Measurements from ENCODE around the gene SLC38A1.

The SLC38A1 gene

GRCh38 chr12:46227616-46228015 lies 41.2 kb downstream of the SLC38A1 start:
- no peak for ATAC-seq

DNA sequence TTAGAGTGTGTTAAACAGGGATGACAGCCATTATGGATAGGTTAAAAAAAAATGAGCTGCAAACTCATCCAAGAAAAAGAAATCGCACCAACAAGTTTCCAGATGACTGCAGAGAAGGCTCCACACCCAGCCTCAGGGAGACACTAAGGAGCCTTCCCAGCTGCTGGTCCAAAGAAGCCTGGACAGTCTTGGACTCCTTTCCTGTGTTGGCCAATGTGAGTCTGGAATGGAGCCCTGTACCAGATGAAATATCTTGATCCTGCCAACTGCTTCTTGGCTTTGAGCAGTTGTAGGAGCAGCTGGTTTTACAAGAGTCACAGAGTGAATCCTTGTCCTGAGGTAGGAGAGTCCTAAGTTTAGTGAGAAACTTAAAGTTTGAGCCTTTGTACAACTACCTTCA lies 44.5 kb downstream of the SLC38A1 start:
- no peak for ATAC-seq

GRCh38 chr12:46223047-46223446 lies 45.8 kb downstream of the SLC38A1 start:
- no peak for ATAC-seq

GRCh38 chr12:46222636-46223035 lies 46.2 kb downstream of the SLC38A1 start:
- no peak for ATAC-seq

DNA sequence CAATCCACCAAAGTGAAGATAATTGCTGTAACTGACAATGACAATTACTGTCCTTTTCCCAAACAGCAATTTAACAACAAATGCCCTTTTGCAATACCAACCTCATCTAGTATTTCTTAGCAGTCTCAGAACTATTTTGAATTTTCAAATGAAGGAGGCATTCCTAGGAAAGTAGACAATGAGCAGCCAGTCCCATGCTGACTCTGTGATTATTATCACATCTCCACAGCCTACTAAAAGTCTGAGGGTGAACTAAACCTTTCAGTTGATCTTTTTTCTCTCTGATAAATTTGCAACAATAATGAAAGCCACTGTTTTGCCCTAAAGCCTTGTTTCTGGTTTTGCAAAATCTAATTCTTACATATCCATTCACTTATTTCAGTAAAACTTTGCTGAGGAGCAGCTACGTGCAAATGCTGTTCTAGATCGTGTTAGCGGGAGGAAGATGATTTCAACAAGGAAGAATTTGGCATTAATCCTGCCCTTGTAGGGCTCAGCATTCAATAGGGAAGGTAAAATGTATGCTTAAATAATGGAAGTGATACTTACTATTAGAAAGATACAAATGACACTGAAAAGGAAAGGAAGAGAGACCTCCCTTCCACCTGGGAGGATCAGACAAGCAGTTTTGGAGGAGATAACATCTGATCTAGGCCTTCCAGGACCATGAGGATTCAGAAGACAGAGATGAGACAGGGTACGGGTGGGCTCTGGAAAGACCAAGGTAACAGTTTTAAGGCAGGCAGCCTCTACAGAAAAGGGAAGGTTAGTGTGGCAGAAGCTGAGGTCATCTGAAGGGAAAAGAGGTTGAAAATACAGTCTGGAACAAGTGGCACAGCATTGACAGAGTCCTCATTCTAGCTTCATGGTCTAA lies 47.4 kb downstream of the SLC38A1 start:
- ATAC-seq: no peak

DNA sequence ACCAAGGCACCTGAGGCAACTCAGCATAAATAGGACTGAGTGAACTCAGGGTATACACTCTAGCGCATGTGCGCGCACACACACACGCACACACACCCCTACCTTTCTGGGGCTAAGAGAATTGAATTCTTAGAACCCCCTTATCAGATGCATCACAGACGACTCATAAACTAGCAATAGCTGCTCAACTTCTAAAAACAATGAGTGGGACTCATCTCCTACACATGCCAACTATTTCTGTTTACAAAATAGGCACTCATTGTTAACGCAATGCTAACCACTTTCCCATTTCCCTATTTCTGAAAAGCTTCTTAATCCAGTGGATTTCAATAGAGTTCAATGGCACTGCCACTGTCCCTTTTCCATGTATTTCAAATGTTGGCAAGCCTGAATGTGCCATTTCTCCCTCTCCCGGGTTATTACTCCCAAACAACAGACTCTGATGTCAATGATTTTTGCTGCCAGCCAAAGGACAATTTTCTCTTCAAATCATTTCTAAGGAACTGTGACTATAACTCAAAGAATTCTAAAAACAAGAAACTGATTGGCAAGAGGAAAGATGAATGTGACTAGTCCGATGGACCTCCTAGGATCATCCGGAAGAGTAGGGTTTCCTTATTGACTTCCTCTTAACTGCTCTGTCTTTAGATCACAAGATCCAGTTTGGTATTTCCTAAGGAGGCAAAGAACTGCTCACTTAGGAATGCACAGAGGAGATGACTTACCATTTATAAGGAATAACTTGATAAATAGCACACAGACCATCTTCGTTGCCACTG lies 48.8 kb downstream of the SLC38A1 start:
- ATAC-seq: peak; percentile 53

DNA sequence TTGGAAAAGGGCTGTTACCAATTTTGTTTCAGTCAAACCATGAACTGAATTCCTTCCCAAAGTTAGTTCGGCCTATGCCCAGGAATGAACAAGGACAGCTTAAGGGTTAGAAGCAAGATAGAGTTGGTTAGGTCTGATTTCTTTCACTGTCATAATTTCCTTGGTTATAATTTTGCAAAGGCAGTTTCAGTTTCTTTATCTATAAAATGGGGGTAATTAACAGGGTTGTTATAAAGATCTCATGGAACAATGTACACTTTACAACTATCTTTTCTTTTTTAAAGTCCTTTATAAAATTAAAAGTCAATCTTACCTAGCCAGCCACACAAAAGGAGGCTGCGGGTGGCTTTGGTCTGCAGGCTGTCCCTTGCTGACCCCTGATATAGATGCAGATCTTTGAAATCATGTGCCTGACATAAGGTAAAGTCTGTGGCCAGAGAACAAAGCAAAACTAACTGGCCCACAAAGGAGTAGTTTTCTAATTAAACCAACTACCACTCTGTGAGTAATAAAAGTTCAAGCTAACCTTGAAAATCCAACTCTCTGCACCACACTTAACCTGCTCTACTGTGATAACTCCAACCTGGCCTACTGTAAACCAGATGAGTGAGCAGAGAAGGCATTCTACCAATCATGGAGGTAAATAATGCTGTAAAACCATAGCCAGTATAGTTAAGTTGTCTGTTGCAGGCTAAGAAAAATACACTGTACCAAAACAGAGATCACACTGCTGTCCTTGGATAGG lies 49.5 kb downstream of the SLC38A1 start:
- ATAC-seq: peak; percentile 0 to 4

- ATAC-seq: no peak
These were observed 50.3 kb downstream of the SLC38A1 start for GRCh38 chr12:46218322-46219095.

GRCh38 chr12:46217541-46218321 lies 51.1 kb downstream of the SLC38A1 start:
- ATAC-seq: no peak

- ATAC-seq: peak; percentile 83 to 84
These were observed 54.0 kb downstream of the SLC38A1 start for GRCh38 chr12:46214668-46215436.

GRCh38 chr12:46212108-46212982 lies 56.5 kb downstream of the SLC38A1 start:
- ATAC-seq: no peak

DNA sequence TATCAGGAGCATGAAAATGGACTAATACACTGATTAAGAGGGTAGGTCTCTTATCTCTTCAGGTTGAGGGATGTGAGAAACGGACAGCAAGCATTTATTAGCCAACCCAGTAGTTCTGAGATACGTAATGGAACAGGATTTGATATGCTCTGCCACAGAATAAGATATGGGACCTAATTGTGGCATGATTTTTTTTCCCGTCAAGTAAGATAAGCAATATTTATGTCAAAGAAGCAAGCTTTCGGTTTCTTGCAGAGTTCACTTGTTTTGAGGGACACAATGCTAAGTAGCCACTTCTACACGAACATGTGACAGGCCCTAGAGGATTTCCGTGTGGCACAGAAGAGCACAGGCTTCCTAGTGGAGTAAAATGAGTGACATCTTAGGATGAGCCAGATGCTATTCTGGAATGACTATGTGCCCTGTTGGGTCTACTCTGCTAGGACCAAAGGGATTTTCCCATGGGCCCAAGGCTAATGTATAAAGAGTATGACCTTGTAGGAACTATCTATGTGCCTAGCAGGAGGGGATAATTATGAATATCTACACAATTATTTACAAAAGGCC lies 57.9 kb downstream of the SLC38A1 start:
- peak in 1 of 2 donors; percentile 1 for ATAC-seq

GRCh38 chr12:46209914-46210872 lies 58.6 kb downstream of the SLC38A1 start:
- peak; percentile 59 to 65 for ATAC-seq

GRCh38 chr12:46209170-46209569 lies 59.7 kb downstream of the SLC38A1 start:
- ATAC-seq: no peak

GRCh38 chr12:46208370-46208769 lies 60.5 kb downstream of the SLC38A1 start:
- ATAC-seq: no peak

- ATAC-seq: no peak
These were observed 61.2 kb downstream of the SLC38A1 start for GRCh38 chr12:46207644-46208043.

- ATAC-seq: no peak
These were observed 62.4 kb downstream of the SLC38A1 start for GRCh38 chr12:46206471-46206870.

- no peak for ATAC-seq
These were observed 63.5 kb downstream of the SLC38A1 start for GRCh38 chr12:46205294-46205693.
